ENCODE results near the gene HDHD3. TPM values are rescaled to one million over a fixed set of nuclear protein-coding genes. Genes with fewer than 3 reads are reported as not detected.

Gene HDHD3
- polyA plus RNA-seq, 4 donors, result 96.9 to 370 (median 210) TPM

DNA sequence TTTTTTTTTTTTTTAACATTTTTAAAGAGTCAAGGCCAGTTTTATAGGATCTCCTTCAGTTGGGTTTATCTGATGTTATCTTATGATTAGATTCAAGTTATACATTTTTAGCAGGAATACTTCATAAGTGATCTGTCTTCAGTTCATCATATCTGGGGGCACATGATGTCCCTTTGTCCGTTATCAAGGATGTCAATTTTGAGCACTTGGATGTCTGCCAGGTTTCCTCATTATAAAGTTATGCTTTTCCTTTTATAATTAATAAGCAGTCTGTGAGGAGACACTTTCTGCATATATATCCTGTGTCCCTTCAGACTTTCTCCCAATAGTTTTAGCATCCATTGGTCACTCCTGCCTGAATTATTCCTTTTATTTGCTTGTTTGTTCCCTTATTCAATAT, 11.8 kb downstream of the HDHD3 start:
- Histone ChIP-seq H3K9me3 (ENCODE audit: control insufficient read depth in 2 of 2, insufficient read depth in 1 of 2, low read depth in 1 of 2, low read length in 1 of 2) (no peaks in the 10 kb centered on the region), H3K27me3 (ENCODE audit: control insufficient read depth in 3 of 3, insufficient read depth in 3 of 3, low read length in 3 of 3) (no peaks in the 10 kb centered on the region), H3K27ac (ENCODE audit: low read depth in 1 of 3, low read length in 2 of 3) (no peak overlapping the region), H3K36me3 (ENCODE audit: control insufficient read depth in 3 of 3, insufficient read depth in 2 of 3, low read depth in 1 of 3, low read length in 3 of 3) (peaks cover 0 to 41% (median 0%) of the 10 kb centered on the region in 3 donors), H3K4me3 (ENCODE audit: low read depth in 1 of 3, low read length in 3 of 3) (no peak overlapping the region), H3K4me1 (ENCODE audit: control insufficient read depth in 3 of 3, insufficient read depth in 2 of 3, low read depth in 1 of 3, low read length in 2 of 3) (no peaks in the 10 kb centered on the region)
- WGBS, 3 donors, result 62 to 72% (median 69%) methylated on average over 1 of the region's 1 CpG
- DNase-seq (no peak), FAIRE-seq (no peak)

DNA sequence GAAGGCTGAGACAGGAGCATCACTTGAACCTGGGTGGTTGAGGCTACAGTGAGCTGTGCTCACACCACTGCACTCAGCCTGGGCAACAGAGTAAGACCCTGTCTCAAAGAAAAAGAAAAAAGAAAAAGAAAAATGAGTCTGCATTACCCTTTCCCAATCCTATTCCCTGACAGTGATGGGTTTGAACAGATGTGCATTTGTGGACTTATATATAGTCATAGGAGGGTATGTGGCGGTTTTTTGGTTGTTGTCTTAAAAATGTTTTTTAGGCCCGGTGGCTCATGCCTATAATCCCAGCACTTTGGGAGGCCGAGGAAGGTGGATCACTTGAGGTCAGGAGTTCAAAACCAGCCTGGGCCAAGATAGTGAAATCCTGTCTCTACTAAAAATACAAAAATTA, 13.4 kb downstream of the HDHD3 start:
- no peaks in the 10 kb centered on the region for H3K9me3 ChIP-seq (ENCODE audit: control insufficient read depth in 2 of 2, insufficient read depth in 1 of 2, low read depth in 1 of 2, low read length in 1 of 2)
- no peak overlapping the region for H3K4me3 ChIP-seq (ENCODE audit: low read depth in 1 of 3, low read length in 3 of 3)
- FAIRE-seq (no peak), DNase-seq (no peak)
- 63 to 80% (median 77%) methylated on average over 3 of the region's 3 CpGs for WGBS, 3 donors
- peaks cover 0 to 34% (median 0%) of the 10 kb centered on the region in 3 donors for H3K36me3 ChIP-seq (ENCODE audit: control insufficient read depth in 3 of 3, insufficient read depth in 2 of 3, low read depth in 1 of 3, low read length in 3 of 3)
- no peak overlapping the region for H3K27ac ChIP-seq (ENCODE audit: low read depth in 1 of 3, low read length in 2 of 3)
- H3K27me3 ChIP-seq (ENCODE audit: control insufficient read depth in 3 of 3, insufficient read depth in 3 of 3, low read length in 3 of 3), result no peaks in the 10 kb centered on the region
- H3K4me1 ChIP-seq (ENCODE audit: control insufficient read depth in 3 of 3, insufficient read depth in 2 of 3, low read depth in 1 of 3, low read length in 2 of 3), result no peaks in the 10 kb centered on the region

DNA sequence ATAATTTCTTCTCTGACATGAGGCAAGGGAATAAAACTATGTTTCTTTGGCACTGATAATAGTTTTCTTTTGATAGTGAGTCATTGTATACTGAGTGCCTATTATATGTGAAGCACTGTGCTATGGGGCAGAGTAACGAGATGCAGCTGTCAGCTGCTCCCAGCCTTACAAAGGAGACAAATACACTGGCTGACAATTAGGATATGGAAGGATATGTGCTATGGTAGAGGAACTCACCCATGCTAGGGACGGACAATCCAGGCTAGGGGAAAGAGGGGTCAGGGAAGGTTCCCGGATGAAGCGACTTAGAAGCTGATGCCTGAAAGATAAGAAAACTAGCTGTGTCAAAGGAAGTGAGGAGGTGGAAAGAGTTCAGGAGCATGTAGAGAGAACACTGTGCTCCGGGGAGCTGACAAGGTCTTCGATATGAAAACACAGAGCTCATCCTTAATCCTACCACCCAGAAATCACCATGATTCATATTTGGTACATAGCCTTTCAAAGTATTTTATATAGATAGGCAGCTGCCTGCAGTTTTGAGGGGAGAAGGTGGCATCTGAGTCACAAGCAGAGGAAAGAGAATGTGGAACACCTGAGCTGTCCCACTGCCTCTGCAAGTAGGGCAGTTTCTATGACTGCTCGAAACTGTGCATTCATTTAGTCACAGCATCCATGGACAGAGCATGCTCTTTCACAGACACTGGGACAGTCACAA, 15.3 kb downstream of the HDHD3 start:
- WGBS, 3 donors, result 70 to 83% (median 79%) methylated on average over 7 of the region's 7 CpGs

DNA sequence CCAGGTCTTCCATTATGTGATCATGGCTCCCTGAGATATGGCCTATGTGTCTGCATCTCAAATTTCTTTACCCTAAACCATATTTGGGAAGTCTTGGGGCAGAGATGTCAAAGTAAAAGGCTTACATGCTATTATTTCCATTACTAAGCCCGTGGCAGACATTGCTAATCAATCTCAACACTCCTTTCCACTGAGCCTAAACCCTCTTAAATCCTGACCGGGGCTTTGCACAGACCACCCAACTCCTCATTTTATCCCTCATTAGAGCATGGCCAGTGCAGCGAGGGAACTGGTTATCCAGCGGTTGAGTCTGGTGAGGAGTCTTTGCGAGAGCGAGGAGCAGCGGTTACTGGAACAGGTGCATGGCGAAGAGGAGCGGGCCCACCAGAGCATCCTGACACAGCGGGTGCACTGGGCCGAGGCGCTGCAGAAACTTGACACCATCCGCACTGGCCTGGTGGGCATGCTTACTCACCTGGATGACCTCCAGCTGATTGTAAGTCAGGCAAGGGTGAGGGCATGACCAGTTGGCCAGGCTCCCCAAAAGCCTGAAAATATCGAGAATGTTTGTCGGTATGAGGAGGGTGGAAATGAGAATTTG, 16.4 kb downstream of the HDHD3 start:
- 90 to 94% (median 90%) methylated on average over 15 of the region's 15 CpGs for WGBS, 3 donors
- DNase-seq (no peak), FAIRE-seq (no peak)
- Histone ChIP-seq H3K4me1 (ENCODE audit: control insufficient read depth in 3 of 3, insufficient read depth in 2 of 3, low read depth in 1 of 3, low read length in 2 of 3) (no peaks in the 10 kb centered on the region), H3K9me3 (ENCODE audit: control insufficient read depth in 2 of 2, insufficient read depth in 1 of 2, low read depth in 1 of 2, low read length in 1 of 2) (no peaks in the 10 kb centered on the region), H3K4me3 (ENCODE audit: low read depth in 1 of 3, low read length in 3 of 3) (no peak overlapping the region), H3K27me3 (ENCODE audit: control insufficient read depth in 3 of 3, insufficient read depth in 3 of 3, low read length in 3 of 3) (no peaks in the 10 kb centered on the region), H3K27ac (ENCODE audit: low read depth in 1 of 3, low read length in 2 of 3) (no peak overlapping the region), H3K36me3 (ENCODE audit: control insufficient read depth in 3 of 3, insufficient read depth in 2 of 3, low read depth in 1 of 3, low read length in 3 of 3) (peaks cover 0 to 29% (median 0%) of the 10 kb centered on the region in 3 donors)

More for the DNA sequence above, 15.3 kb downstream of the HDHD3 start:
- DNase-seq (no peak), FAIRE-seq (no peak)
- H3K27ac ChIP-seq (ENCODE audit: low read depth in 1 of 3, low read length in 2 of 3), result no peak overlapping the region
- no peaks in the 10 kb centered on the region for H3K4me1 ChIP-seq (ENCODE audit: control insufficient read depth in 3 of 3, insufficient read depth in 2 of 3, low read depth in 1 of 3, low read length in 2 of 3)
- no peaks in the 10 kb centered on the region for H3K27me3 ChIP-seq (ENCODE audit: control insufficient read depth in 3 of 3, insufficient read depth in 3 of 3, low read length in 3 of 3)
- H3K36me3 ChIP-seq (ENCODE audit: control insufficient read depth in 3 of 3, insufficient read depth in 2 of 3, low read depth in 1 of 3, low read length in 3 of 3), result peaks cover 0 to 27% (median 0%) of the 10 kb centered on the region in 3 donors
- no peaks in the 10 kb centered on the region for H3K9me3 ChIP-seq (ENCODE audit: control insufficient read depth in 2 of 2, insufficient read depth in 1 of 2, low read depth in 1 of 2, low read length in 1 of 2)
- H3K4me3 ChIP-seq (ENCODE audit: low read depth in 1 of 3, low read length in 3 of 3), result no peak overlapping the region

DNA sequence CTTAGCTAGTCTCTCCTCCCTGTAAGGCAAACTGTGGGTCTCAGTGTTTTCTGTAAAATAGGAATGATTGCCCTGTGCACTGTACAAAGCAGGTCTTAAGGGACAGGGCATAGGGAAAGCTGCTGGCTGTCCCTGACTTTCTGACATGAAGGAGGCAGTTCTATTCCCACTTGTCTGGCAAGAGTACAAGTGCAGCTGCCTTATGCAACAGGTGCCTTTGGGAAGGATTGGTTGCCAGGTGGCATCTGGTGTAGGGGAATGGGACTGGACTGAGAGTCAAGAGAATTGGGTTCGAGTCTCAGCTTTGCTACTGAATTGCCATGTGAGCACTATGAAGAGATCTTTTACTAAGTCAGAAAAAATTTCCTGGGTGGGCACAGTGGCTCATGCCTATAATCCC, 17.4 kb downstream of the HDHD3 start:
- H3K9me3 ChIP-seq (ENCODE audit: control insufficient read depth in 2 of 2, insufficient read depth in 1 of 2, low read depth in 1 of 2, low read length in 1 of 2), result no peaks in the 10 kb centered on the region
- no peak overlapping the region for H3K27ac ChIP-seq (ENCODE audit: low read depth in 1 of 3, low read length in 2 of 3)
- no peak for FAIRE-seq
- no peaks in the 10 kb centered on the region for H3K27me3 ChIP-seq (ENCODE audit: control insufficient read depth in 3 of 3, insufficient read depth in 3 of 3, low read length in 3 of 3)
- no peaks in the 10 kb centered on the region for H3K4me1 ChIP-seq (ENCODE audit: control insufficient read depth in 3 of 3, insufficient read depth in 2 of 3, low read depth in 1 of 3, low read length in 2 of 3)
- no peak overlapping the region for H3K4me3 ChIP-seq (ENCODE audit: low read depth in 1 of 3, low read length in 3 of 3)
- peaks cover 0 to 30% (median 0%) of the 10 kb centered on the region in 3 donors for H3K36me3 ChIP-seq (ENCODE audit: control insufficient read depth in 3 of 3, insufficient read depth in 2 of 3, low read depth in 1 of 3, low read length in 3 of 3)
- DNase-seq, result no peak
- 82 to 94% (median 90%) methylated on average over 1 of the region's 1 CpG for WGBS, 3 donors

DNA sequence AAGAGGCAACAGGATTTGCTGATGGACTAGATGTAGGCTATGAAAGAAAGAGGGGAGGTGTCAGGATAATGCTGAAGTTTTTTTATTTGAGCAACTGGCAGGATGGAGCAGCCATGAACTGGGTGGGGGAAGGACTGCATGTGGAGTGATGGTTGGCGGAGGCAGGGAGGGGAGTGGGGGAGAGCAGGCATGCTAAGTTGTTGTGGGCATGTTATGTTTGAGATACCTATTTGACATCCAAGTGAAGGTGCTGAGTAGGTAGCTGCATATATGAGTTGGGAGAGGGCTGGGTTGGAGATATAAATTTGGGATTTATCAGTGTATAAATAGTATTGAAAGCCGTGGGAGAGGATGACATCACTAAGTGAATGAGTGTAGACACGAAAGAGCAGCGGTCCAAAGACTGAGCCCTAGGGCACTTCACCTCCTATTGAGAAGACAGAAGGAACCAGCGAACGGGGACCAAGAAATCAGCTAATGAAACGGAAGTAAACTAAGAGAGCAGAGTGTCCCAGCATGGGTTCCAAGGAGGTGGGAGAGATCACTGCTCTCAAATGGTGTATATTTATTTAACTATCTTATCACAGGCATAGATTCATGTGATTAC, 20.0 kb downstream of the HDHD3 start:
- DNase-seq (no peak), FAIRE-seq (no peak)
- Histone ChIP-seq H3K27ac (ENCODE audit: low read depth in 1 of 3, low read length in 2 of 3) (no peak overlapping the region), H3K27me3 (ENCODE audit: control insufficient read depth in 3 of 3, insufficient read depth in 3 of 3, low read length in 3 of 3) (no peaks in the 10 kb centered on the region), H3K9me3 (ENCODE audit: control insufficient read depth in 2 of 2, insufficient read depth in 1 of 2, low read depth in 1 of 2, low read length in 1 of 2) (no peaks in the 10 kb centered on the region), H3K4me3 (ENCODE audit: low read depth in 1 of 3, low read length in 3 of 3) (no peak overlapping the region), H3K36me3 (ENCODE audit: control insufficient read depth in 3 of 3, insufficient read depth in 2 of 3, low read depth in 1 of 3, low read length in 3 of 3) (peaks cover 0 to 21% (median 0%) of the 10 kb centered on the region in 3 donors), H3K4me1 (ENCODE audit: control insufficient read depth in 3 of 3, insufficient read depth in 2 of 3, low read depth in 1 of 3, low read length in 2 of 3) (no peaks in the 10 kb centered on the region)
- 75 to 81% (median 79%) methylated on average over 7 of the region's 7 CpGs for WGBS, 3 donors

DNA sequence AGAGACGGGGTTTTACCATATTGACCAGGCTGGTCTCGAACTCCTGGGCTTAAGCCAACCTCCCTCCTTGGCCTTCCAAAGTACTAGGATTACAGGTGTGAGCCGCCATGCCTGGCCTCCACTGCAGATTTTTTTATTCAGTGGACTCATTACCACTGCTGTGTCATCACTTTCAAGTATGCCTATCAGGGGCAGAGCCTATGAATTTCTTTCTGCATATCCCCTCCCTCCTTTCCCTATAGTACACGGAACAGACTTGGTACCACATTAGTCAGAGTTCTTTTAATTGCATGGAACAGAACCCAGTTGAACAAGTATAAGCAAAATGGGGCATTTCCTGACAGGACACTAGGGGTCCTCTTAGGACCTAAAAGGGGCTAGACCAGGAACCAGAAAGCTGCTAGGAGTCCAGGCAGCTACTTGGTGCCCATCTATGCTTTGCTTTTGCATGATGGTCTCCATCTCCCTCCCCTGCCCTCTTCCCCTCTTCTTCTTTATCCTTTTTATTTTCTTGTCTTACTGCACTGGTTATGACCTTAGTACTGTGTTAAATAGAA, 21.7 kb downstream of the HDHD3 start:
- FAIRE-seq (no peak), DNase-seq (no peak)
- Histone ChIP-seq H3K4me1 (ENCODE audit: control insufficient read depth in 3 of 3, insufficient read depth in 2 of 3, low read depth in 1 of 3, low read length in 2 of 3) (peaks cover 0 to 6% (median 0%) of the 10 kb centered on the region in 3 donors), H3K4me3 (ENCODE audit: low read depth in 1 of 3, low read length in 3 of 3) (no peak overlapping the region), H3K27ac (ENCODE audit: low read depth in 1 of 3, low read length in 2 of 3) (no peak overlapping the region), H3K9me3 (ENCODE audit: control insufficient read depth in 2 of 2, insufficient read depth in 1 of 2, low read depth in 1 of 2, low read length in 1 of 2) (no peaks in the 10 kb centered on the region), H3K27me3 (ENCODE audit: control insufficient read depth in 3 of 3, insufficient read depth in 3 of 3, low read length in 3 of 3) (no peaks in the 10 kb centered on the region), H3K36me3 (ENCODE audit: control insufficient read depth in 3 of 3, insufficient read depth in 2 of 3, low read depth in 1 of 3, low read length in 3 of 3) (peaks cover 0 to 13% (median 0%) of the 10 kb centered on the region in 3 donors)
- WGBS, 3 donors, result 86 to 97% (median 87%) methylated on average over 4 of the region's 4 CpGs

DNA sequence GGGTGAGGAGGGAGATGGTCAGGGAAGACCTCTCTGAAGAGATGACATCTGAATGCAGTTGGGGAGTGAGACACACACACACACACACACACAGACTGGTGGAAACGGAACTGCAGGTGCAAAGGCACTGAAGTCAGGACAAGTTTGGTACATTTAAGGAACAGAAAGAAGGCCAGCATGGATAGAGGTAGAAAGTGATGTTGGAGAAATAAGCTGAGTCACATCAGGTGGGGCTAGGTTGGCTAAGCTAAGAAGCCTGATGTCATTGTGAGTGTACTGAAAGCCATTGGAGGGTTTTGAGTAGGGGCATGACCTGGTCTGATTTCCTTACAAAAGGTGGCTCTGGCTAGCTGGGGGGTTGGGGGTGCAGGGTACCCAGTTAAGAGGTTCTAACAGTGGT, 24.4 kb downstream of the HDHD3 start:
- H3K27me3 ChIP-seq (ENCODE audit: control insufficient read depth in 3 of 3, insufficient read depth in 3 of 3, low read length in 3 of 3), result peaks cover 0 to 4% (median 0%) of the 10 kb centered on the region in 3 donors
- H3K27ac ChIP-seq (ENCODE audit: low read depth in 1 of 3, low read length in 2 of 3), result no peak overlapping the region
- no peak for DNase-seq
- FAIRE-seq, result no peak
- H3K4me1 ChIP-seq (ENCODE audit: control insufficient read depth in 3 of 3, insufficient read depth in 2 of 3, low read depth in 1 of 3, low read length in 2 of 3), result peaks cover 0 to 20% (median 0%) of the 10 kb centered on the region in 3 donors
- H3K4me3 ChIP-seq (ENCODE audit: low read depth in 1 of 3, low read length in 3 of 3), result no peak overlapping the region
- peaks cover 0 to 8% (median 0%) of the 10 kb centered on the region in 3 donors for H3K36me3 ChIP-seq (ENCODE audit: control insufficient read depth in 3 of 3, insufficient read depth in 2 of 3, low read depth in 1 of 3, low read length in 3 of 3)
- H3K9me3 ChIP-seq (ENCODE audit: control insufficient read depth in 2 of 2, insufficient read depth in 1 of 2, low read depth in 1 of 2, low read length in 1 of 2), result no peaks in the 10 kb centered on the region
- WGBS, 3 donors, result 69 to 85% (median 72%) methylated on average over 1 of the region's 1 CpG
